Ovary (tissue), 3 donors: ENCODE results near the gene INPP5E.

Experiments
- EP300 ChIP-seq: sonication (generic); formaldehyde crosslinking; IDR thresholded peaks from one replicate; pipeline ENCODE4 v1.6.1; 2017; ENCODE audit warnings: antibody characterized with exemption
- POLR2A ChIP-seq: fragments of 450-650 bp; IDR thresholded peaks from one replicate; pipeline ENCODE4 v1.6.1; 2017; ENCODE audit warnings: antibody characterized with exemption, mild to moderate bottlenecking, moderate library complexity
- TF ChIP-seq, protein P1 (sequence below), 3 donors: fragments of 450-650 bp in 2 of 3; fragments of 200-600 bp in 1 of 3; IDR thresholded peaks; one replicate each; pipeline versions ENCODE4 v1.5.1 to v1.8.0; 2016 to 2022; ENCODE audit warnings: antibody characterized with exemption in 3 of 3, mild to moderate bottlenecking in 1 of 3
- donor health status: DM: no; HTN: no; CAD: no.

DNA sequence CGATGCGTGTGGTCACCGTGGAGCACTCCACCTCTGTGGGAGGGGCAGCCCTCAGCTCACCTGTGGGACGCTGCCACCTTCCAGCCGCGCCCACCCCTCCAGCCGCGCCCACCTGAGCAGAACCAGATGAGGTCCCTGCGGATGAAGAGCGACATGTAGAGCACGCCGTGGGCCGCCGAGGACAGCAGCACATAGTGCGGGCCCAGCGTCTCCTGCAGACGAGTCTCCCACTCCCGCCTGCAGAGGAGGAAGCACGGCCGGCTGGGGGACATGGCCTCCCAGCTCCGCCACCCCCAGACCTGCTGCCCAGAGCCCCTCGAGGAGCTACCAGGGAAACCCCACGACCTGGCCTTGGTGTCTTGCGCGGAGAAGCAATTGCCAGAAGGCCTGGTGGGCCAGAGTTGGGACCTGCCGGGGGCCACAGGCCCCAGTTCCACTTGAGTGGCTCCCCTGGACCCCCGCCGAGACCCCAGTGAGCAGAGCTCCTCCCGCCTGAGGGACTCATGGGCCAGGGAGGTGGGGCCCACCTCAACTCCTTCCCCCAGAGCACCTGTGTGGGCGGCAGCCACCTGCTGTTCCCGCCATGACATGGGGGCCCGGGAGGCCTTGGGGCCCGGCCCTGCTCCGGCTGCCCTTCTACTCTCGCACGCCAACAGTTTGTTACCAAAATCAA, 6.5 kb downstream of the INPP5E start:
- TF ChIP-seq, protein P1, sequence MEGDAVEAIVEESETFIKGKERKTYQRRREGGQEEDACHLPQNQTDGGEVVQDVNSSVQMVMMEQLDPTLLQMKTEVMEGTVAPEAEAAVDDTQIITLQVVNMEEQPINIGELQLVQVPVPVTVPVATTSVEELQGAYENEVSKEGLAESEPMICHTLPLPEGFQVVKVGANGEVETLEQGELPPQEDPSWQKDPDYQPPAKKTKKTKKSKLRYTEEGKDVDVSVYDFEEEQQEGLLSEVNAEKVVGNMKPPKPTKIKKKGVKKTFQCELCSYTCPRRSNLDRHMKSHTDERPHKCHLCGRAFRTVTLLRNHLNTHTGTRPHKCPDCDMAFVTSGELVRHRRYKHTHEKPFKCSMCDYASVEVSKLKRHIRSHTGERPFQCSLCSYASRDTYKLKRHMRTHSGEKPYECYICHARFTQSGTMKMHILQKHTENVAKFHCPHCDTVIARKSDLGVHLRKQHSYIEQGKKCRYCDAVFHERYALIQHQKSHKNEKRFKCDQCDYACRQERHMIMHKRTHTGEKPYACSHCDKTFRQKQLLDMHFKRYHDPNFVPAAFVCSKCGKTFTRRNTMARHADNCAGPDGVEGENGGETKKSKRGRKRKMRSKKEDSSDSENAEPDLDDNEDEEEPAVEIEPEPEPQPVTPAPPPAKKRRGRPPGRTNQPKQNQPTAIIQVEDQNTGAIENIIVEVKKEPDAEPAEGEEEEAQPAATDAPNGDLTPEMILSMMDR (IDR thresholded peaks at IDR 0.05) = no peak
- TF ChIP-seq POLR2A = no peak
- TF ChIP-seq EP300 = no peak
